Rectal smooth muscle tissue (tissue), 1 donor: ENCODE measurements around the gene CHSY1.

Source experiments
- H3K27ac ChIP-seq: one replicate; pipeline ENCODE4 v1.7.0; 2013; ENCODE audit warnings: low read depth, low read length, inconsistent platforms
- H3K27me3 ChIP-seq: one replicate; pipeline ENCODE4 v1.7.0; 2013; ENCODE audit warnings: low read length; ENCODE audit not compliant: control insufficient read depth, insufficient read depth
- H3K36me3 ChIP-seq: one replicate; pipeline ENCODE4 v1.7.0; 2013; ENCODE audit warnings: low read length; ENCODE audit not compliant: control insufficient read depth, insufficient read depth
- H3K4me1 ChIP-seq: one replicate; pipeline ENCODE4 v1.7.0; 2013; ENCODE audit warnings: low read length; ENCODE audit not compliant: control insufficient read depth, insufficient read depth
- H3K4me3 ChIP-seq: one replicate; pipeline ENCODE4 v1.7.0; 2013; ENCODE audit warnings: low read length
- H3K9ac ChIP-seq: one replicate; pipeline ENCODE4 v1.7.0; 2013; ENCODE audit warnings: low read length

CHSY1 gene

GRCh38 chr15:101194546-101195125 is 57.2 kb downstream of the CHSY1 start:
- Histone ChIP-seq H3K4me1 (no peaks in the 10 kb centered on the region), H3K27me3 (no peaks in the 10 kb centered on the region), H3K36me3 (no peaks in the 10 kb centered on the region), H3K4me3 (no peak overlapping the region), H3K9ac (no peak overlapping the region), H3K27ac (no peak overlapping the region)

- no peaks in the 10 kb centered on the region for H3K4me1 ChIP-seq
- H3K36me3 ChIP-seq: no peaks in the 10 kb centered on the region
- no peaks in the 10 kb centered on the region for H3K27me3 ChIP-seq
- H3K9ac ChIP-seq: no peak overlapping the region
- peak overlapping the region; percentile 10 for H3K4me3 ChIP-seq
- H3K27ac ChIP-seq: no peak overlapping the region
Measured at GRCh38 chr15:101193806-101194545, 57.9 kb downstream of the CHSY1 start.

GRCh38 chr15:101193120-101193644 is 58.7 kb downstream of the CHSY1 start:
- H3K36me3 ChIP-seq: no peaks in the 10 kb centered on the region
- H3K27me3 ChIP-seq: no peaks in the 10 kb centered on the region
- peak overlapping the region; percentile 19 for H3K27ac ChIP-seq
- no peaks in the 10 kb centered on the region for H3K4me1 ChIP-seq
- no peak overlapping the region for H3K9ac ChIP-seq
- H3K4me3 ChIP-seq: no peak overlapping the region

- Histone ChIP-seq H3K4me3 (no peak overlapping the region), H3K27ac (no peak overlapping the region), H3K36me3 (no peaks in the 10 kb centered on the region), H3K4me1 (no peaks in the 10 kb centered on the region), H3K9ac (no peak overlapping the region), H3K27me3 (no peaks in the 10 kb centered on the region)
Measured at GRCh38 chr15:101192081-101192480, 59.8 kb downstream of the CHSY1 start.

- Histone ChIP-seq H3K27me3 (no peaks in the 10 kb centered on the region), H3K4me1 (no peaks in the 10 kb centered on the region), H3K9ac (no peak overlapping the region), H3K36me3 (no peaks in the 10 kb centered on the region), H3K27ac (no peak overlapping the region), H3K4me3 (no peak overlapping the region)
Measured at GRCh38 chr15:101191242-101191641, 60.6 kb downstream of the CHSY1 start.

GRCh38 chr15:101190092-101190595 is 61.7 kb downstream of the CHSY1 start:
- Histone ChIP-seq H3K4me3 (no peak overlapping the region), H3K36me3 (no peaks in the 10 kb centered on the region), H3K9ac (no peak overlapping the region), H3K27me3 (no peaks in the 10 kb centered on the region), H3K27ac (no peak overlapping the region), H3K4me1 (no peaks in the 10 kb centered on the region)

- Histone ChIP-seq H3K4me1 (no peaks in the 10 kb centered on the region), H3K4me3 (peak overlapping the region; percentile 51), H3K9ac (no peak overlapping the region)
Measured at GRCh38 chr15:101189409-101190091, 62.3 kb downstream of the CHSY1 start.

GRCh38 chr15:101188637-101189408 is 63.0 kb downstream of the CHSY1 start:
- H3K4me1 ChIP-seq: no peaks in the 10 kb centered on the region
- H3K36me3 ChIP-seq: no peaks in the 10 kb centered on the region
- no peak overlapping the region for H3K9ac ChIP-seq
- H3K27me3 ChIP-seq: no peaks in the 10 kb centered on the region
- peak overlapping the region; percentile 63 for H3K27ac ChIP-seq
- peak overlapping the region; percentile 51 for H3K4me3 ChIP-seq

More at GRCh38 chr15:101189409-101190091, 62.3 kb downstream of the CHSY1 start:
- no peaks in the 10 kb centered on the region for H3K36me3 ChIP-seq
- H3K27ac ChIP-seq: peak overlapping the region; percentile 63
- no peaks in the 10 kb centered on the region for H3K27me3 ChIP-seq

GRCh38 chr15:101187820-101188636 is 63.8 kb downstream of the CHSY1 start:
- H3K4me1 ChIP-seq: no peaks in the 10 kb centered on the region
- H3K4me3 ChIP-seq: peak overlapping the region; percentile 37
- H3K9ac ChIP-seq: no peak overlapping the region

GRCh38 chr15:101185770-101186169 is 66.1 kb downstream of the CHSY1 start:
- no peaks in the 10 kb centered on the region for H3K4me1 ChIP-seq
- H3K27me3 ChIP-seq: no peaks in the 10 kb centered on the region
- no peak overlapping the region for H3K27ac ChIP-seq
- H3K36me3 ChIP-seq: peaks cover 3% of the 10 kb centered on the region
- no peak overlapping the region for H3K9ac ChIP-seq
- no peak overlapping the region for H3K4me3 ChIP-seq

More at GRCh38 chr15:101187820-101188636, 63.8 kb downstream of the CHSY1 start:
- Histone ChIP-seq H3K27me3 (no peaks in the 10 kb centered on the region), H3K36me3 (peaks cover 3% of the 10 kb centered on the region), H3K27ac (peak overlapping the region; percentile 7)

GRCh38 chr15:101185336-101185735 is 66.5 kb downstream of the CHSY1 start:
- no peak overlapping the region for H3K9ac ChIP-seq
- H3K27ac ChIP-seq: no peak overlapping the region
- no peak overlapping the region for H3K4me3 ChIP-seq
- H3K4me1 ChIP-seq: no peaks in the 10 kb centered on the region
- peaks cover 3% of the 10 kb centered on the region for H3K36me3 ChIP-seq
- H3K27me3 ChIP-seq: no peaks in the 10 kb centered on the region
